ENCODE results near the gene MYADML2.
"Not testable (repeated sequence)": the region's sequence is repeated elsewhere in the genome, so short reads cannot be mapped to it uniquely, and the experiment has no call there.

Gene MYADML2

GRCh38 chr17:81947189-81947588 is at the start of gene MYADML2:
Gene MYADML2, minus strand, starts transcription at chr17:81947233. Its CDS starts 5,492 bp downstream, at chr17:81941741.
- DNase-seq (ENCODE audit: low read depth in 3 of 3) = no peak

DNA sequence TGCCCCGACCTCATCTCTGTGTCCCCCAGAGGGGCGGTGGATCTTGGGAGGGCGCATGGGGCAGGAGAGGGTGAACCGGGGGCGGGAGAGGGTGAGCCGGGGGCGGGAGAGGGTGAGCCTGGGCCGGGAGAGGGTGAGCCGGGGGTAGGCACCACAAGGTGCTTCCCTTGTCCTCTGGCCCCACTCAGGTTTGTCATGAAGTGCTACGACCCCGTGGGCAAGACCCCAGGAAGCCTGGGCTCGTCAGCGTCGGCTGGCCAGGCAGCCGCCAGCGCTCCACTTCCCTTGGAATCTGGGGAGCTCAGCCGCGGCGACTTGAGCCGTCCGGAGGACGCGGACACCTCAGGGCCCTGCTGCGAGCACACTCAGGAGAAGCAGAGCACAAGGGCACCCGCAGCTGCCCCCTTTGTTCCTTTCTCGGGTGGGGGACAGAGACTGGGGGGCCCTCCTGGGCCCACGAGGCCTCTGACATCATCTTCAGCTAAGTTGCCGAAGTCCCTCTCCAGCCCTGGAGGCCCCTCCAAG is 49.3 kb upstream of the MYADML2 start:
- DNase-seq (ENCODE audit: low read depth in 3 of 3) = no peak

- no peak for DNase-seq (ENCODE audit: low read depth in 3 of 3)
These were observed 48.6 kb upstream of the MYADML2 start for GRCh38 chr17:81995463-81996231.

- DNase-seq (ENCODE audit: low read depth in 3 of 3) = no peak
These were observed 47.8 kb upstream of the MYADML2 start for GRCh38 chr17:81994593-81995462.

DNA sequence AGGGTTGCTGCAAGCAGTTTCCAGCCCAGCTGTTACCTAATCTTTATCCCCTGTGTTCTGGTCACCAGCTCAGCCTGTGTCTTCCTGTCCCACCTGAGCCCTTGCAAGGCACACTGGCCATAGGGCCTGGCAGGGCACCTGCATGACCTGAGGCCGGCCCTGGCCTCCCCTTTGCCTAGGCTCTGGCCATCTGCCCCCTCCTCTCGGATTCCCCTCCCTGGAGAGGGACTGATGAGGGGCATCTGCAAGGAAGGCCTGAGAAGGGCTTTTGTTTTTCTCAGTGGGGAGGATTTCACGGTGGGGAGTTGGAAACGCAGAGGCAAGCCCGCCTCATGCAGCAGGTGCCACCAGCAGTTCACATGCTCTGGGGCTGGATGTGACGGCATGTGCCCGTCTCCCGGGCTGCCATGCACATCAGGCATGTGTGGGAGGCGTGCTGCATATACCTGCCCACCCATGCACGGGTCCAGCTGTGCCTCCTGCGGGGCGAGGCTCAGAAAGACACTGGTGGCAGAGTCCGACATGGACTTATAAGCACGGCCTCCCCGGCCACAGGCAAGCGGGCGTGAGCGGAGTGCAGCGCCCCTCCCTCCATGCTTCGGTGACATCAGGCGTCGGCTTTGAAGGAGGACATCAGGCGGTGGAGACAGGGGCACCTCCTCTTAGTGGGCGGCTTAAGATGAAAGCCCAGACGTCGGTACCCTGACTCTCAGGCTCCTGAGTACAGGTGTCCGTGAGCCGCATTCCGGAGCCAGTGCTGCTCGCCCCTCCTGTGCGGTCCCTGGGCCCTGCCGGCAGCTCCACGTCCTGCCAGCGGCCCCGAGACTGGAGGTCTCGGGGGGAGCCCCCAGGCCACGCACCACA is 46.9 kb upstream of the MYADML2 start:
- DNase-seq (ENCODE audit: low read depth in 3 of 3) = no peak

DNA sequence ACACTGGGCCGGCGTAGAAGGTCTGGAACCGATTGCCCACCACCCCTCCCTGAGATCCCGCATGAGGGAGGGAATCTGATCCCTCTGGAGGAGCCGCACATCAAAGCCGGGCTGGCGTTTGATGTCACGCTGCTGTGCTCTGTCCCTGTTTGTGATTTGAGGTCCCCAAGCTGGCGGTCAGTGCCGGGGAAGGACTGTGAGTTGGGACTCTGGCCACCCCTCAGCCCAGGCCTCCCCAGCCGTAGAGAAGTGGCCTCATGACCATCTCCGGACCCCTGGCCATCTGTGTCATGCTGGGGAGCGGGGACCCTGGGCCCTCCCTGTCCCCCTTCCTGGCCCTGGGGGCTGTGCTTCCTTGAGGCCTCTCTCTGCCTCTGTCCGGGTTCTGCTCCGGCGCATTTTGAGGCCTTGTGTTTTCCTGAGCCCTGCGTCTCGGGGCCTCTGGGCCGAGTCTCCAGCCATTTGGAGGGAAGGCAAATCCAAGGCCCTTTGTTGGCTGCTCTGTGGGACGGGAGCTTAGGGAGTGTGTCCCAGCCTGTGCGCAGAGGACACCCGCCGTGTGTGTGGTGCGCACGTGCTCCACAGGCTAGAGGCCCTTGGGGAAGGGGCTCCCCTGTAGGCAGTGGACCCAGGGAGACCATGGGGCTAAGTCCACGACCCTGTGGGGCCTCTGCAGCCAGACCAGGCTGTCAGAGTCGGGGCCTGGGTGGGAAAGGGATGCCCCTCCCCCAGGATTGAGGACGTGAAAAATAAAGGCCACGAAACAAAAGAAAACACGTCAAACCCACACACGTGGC is 45.5 kb upstream of the MYADML2 start:
- no peak for DNase-seq (ENCODE audit: low read depth in 3 of 3)

GRCh38 chr17:81991684-81992305 is 44.8 kb upstream of the MYADML2 start:
- no peak for DNase-seq (ENCODE audit: low read depth in 3 of 3)

GRCh38 chr17:81990836-81991683 is 44.0 kb upstream of the MYADML2 start:
- no peak for DNase-seq (ENCODE audit: low read depth in 3 of 3)

- no peak for DNase-seq (ENCODE audit: low read depth in 3 of 3)
These were observed 40.2 kb upstream of the MYADML2 start for GRCh38 chr17:81987161-81987770.

GRCh38 chr17:81986606-81987005 is 39.6 kb upstream of the MYADML2 start:
- DNase-seq (ENCODE audit: low read depth in 3 of 3) = no peak

DNA sequence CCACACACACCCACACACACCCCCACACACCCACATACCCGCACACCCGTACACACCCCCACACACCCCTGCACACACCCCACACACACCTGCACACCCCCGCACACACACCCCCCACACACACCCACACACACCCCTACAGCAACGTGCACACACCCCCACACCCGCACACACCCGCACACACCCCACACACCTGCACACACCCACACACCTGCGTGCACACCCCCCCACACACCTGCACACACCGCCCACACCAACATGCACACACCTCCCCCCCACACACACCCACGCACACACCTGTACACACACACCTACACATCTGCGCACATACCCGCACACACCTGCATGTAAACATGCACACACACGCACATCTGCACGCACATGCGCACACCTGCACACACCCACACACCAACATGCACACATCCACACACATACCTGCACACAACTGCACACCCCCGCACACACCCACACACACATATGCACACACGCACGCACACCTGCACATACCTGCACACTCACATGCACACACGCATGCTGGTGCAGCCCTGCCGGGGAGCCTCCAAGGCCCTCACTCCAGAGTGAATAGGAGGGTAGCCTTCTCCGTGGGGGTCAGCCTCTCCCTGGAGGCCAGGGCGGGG is 37.9 kb upstream of the MYADML2 start:
- DNase-seq (ENCODE audit: low read depth in 3 of 3) = no peak

DNA sequence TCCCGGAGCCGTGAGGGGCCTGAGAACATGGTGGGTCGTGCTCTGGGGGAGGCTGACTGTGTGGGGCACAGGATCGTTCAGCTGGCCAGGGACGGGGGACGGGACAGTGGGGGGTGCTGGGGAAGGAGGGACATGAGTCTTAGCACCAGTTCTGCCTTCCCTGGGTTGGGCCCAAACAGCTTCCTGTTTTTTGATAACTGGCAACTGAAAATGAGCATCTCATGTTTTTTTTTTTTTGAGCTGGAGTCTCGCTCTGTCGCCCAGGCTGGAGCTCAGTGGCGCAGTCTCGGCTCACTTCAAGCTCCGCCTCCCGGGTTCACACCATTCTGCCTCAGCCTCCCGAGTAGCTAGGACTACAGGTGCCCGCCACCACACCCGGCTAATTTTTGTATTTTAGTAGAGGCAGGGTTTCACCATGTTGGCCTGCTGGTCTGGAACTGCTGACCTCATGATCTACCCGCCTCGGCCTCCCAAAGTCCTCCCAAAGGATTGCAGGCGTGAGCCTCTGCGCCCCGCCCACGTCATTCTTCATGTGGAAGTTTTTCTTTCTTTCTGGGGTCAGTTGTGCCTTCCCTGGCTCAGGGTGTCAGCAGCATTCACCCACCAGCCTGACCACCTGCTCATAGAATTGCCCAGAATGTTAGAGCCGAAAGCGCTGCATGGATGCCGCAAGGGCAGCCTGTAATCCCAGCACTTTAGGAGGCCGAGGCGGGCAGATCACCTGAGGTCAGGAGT is 36.8 kb upstream of the MYADML2 start:
- DNase-seq (ENCODE audit: low read depth in 3 of 3) = no peak

DNA sequence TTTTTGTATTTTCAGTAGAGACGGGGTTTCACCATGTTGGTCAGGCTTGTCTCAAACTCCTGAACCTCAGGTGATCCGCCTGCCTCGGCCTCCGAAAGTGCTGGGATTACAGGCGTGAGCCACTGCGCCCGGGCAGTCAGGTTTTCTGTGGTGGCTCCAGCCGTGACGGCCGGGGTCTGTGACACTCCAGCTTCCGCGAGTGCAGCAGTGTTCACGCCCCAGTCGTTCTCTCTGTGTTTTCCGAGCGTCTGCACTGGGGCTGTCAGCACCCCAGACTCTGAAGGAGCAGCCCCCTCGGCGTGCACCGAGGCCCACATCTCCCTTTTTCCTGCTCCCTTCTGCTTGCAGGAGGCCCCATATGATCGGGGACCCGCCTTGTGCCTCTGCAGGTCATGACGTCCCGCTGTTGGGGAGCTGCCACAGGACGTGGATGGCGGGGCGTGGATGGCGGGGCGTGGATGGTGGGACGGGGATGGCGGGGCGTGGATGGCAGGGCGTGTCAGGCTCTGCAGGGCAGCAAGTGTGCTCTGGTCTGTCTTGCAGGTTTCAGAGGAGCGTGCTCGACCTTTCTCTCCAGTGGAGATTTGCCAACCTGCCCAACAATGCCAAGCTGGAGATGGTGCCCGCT is 36.1 kb upstream of the MYADML2 start:
- no peak for DNase-seq (ENCODE audit: low read depth in 3 of 3)

- DNase-seq (ENCODE audit: low read depth in 3 of 3) = not testable (repeated sequence)
These were observed 34.5 kb upstream of the MYADML2 start for GRCh38 chr17:81981511-81981910.

DNA sequence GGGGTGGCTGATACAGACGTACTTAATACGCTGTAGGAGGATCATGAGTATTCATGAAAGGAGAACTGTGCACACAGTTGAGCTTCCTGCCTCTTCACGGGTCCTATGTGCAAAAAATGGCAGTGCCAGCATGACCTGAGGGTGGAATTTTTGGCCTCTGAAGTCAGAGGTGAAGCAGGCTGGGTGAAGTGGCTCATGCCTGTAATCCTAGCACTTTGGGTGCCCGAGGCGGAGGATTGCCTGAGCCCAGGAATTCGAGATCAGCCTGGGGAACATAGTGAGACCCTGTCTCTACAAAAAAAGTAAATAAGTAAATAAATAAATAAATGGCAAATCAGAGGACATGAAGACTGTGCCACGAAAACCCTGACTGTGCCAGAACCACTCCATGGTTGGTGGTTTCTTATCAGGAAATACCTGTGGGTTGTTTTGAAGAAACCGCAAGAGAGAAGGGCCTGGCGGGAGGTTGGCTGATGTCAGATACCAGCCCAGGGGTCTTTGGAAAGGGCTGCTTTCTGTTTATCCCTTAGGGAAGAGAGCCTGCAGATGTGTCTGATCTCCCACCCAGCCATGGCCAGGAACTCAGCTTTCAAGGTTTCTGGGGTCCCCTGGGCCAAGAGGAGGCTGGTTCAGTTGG is 33.8 kb upstream of the MYADML2 start:
- DNase-seq (ENCODE audit: low read depth in 3 of 3) = no peak

DNA sequence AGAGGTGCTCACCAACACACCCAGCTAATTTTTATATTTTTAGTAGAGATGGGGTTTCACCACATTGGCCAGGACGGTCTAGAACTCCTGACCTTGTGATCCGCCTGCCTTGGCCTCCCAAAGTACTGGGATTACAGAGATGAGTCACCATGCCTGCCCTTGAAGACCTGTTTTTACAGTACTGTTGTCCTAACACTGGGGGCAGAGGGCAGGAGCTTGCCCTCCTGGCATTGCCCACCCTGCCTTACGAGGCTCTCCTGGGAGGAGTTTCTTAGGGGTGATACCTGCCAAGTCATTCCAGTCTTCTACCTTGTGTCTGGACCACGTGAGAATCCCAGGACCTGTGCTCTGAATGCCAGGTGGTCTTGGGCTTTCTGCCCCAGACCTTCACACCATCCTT is 33.1 kb upstream of the MYADML2 start:
- DNase-seq (ENCODE audit: low read depth in 3 of 3) = no peak

All from stimulated activated CD4-positive, alpha-beta T cell treated with anti-CD3 and anti-CD28 coated beads, TNF-alpha, amount 100 ng/mL, for 24 hours (primary cell).